ENCODE measurements around the gene ERCC6L2.

The ERCC6L2 gene

DNA sequence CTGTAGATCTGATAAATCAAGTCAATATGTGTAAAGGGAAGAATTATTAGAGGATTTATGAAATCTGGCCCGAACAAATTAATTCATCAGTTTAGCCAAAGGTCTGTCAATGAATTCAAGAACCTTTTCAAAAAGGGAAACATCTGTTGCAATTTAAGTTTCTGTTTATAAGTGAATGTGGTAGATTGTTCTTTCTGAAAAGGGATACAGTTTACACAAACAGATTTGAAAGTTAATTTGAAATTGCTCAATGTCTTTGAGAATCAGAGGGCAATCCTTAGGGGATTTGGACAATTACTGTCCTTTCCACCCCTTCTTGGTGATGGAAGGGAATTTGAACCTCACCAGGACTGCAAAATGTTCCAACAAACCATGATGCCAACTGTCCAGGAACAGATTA, 29.7 kb upstream of the ERCC6L2 start:
- TF ChIP-seq ZNF664 (tag by site-specific recombination; IDR thresholded peaks at IDR 0.05): no peak
- TF ChIP-seq SETDB1 (IDR thresholded peaks at IDR 0.05; ENCODE audit: insufficient read length, low read length): no peak
- TF ChIP-seq ZNF311 (tag by site-specific recombination; IDR thresholded peaks at IDR 0.05; ENCODE audit: borderline replicate concordance): no peak
- no peak for TF ChIP-seq KLF7 (tag by site-specific recombination; IDR thresholded peaks at IDR 0.05; ENCODE audit: borderline replicate concordance)
- TF ChIP-seq ZNF274 (IDR thresholded peaks at IDR 0.05; ENCODE audit: low read length): no peak
- TF ChIP-seq ZNF274 (tag by site-specific recombination; IDR thresholded peaks at IDR 0.05; ENCODE audit: borderline replicate concordance): no peak
- TF ChIP-seq ZBTB20 (tag by site-specific recombination; IDR thresholded peaks at IDR 0.05): no peak
- no peak for TF ChIP-seq KLF1 (tag by site-specific recombination; IDR thresholded peaks at IDR 0.05)
- TF ChIP-seq, protein P1, sequence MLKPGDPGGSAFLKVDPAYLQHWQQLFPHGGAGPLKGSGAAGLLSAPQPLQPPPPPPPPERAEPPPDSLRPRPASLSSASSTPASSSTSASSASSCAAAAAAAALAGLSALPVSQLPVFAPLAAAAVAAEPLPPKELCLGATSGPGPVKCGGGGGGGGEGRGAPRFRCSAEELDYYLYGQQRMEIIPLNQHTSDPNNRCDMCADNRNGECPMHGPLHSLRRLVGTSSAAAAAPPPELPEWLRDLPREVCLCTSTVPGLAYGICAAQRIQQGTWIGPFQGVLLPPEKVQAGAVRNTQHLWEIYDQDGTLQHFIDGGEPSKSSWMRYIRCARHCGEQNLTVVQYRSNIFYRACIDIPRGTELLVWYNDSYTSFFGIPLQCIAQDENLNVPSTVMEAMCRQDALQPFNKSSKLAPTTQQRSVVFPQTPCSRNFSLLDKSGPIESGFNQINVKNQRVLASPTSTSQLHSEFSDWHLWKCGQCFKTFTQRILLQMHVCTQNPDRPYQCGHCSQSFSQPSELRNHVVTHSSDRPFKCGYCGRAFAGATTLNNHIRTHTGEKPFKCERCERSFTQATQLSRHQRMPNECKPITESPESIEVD (tag by site-specific recombination; IDR thresholded peaks at IDR 0.05): no peak
- TF ChIP-seq SCRT2 (tag by site-specific recombination; IDR thresholded peaks at IDR 0.05): no peak
- ChIA-PET CTCF (interaction anchor here (0.7 kb wide), 1 partner anchor 14 kb away, joined by 3 read pairs; no protein-coding TSS in a partner anchor), POLR2A (no interaction called here)
- Histone ChIP-seq H3K27ac (ENCODE audit: extremely low read depth, low read depth, low read length) (no peak overlapping the region), H3K36me3 (ENCODE audit: control insufficient read depth in 2 of 2, insufficient read depth in 1 of 2, low read length in 2 of 2) (no peaks in the 10 kb centered on the region), H3K9me3 (ENCODE audit: control insufficient read depth, insufficient read depth, low read depth, low read length) (no peaks in the 10 kb centered on the region), H3K4me3 (ENCODE audit: low read depth, low read length) (no peak overlapping the region), H3K4me1 (ENCODE audit: control insufficient read depth, insufficient read depth, low read length) (no peaks in the 10 kb centered on the region)

DNA sequence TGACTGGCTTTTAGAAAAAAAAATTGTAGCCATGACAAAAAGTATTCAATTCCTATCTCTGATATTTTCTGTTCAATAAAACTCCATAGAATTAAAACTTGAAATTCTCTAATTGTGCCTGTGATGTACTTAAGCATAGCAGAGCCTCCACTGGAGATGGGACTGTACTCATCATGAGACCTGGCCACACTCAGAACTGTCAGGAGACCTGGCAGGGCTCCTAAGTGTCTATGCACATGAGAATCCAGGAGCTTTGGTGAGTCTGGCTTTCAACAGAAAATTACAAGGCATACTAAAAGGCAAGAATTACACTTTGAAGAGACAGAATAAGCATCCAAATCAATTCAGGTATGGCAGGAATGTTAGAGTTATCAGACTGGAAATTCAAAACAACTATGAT, 26.7 kb upstream of the ERCC6L2 start:
- TF ChIP-seq ZNF558 (tag by site-specific recombination; IDR thresholded peaks at IDR 0.05) (no peak), ZBTB17 (tag by site-specific recombination; IDR thresholded peaks at IDR 0.05) (no peak), ZNF555 (tag by site-specific recombination; conservative IDR thresholded peaks at IDR 0.05) (no peak), ZNF600 (tag by site-specific recombination; IDR thresholded peaks at IDR 0.05) (no peak)
- TF ChIP-seq, protein P2, sequence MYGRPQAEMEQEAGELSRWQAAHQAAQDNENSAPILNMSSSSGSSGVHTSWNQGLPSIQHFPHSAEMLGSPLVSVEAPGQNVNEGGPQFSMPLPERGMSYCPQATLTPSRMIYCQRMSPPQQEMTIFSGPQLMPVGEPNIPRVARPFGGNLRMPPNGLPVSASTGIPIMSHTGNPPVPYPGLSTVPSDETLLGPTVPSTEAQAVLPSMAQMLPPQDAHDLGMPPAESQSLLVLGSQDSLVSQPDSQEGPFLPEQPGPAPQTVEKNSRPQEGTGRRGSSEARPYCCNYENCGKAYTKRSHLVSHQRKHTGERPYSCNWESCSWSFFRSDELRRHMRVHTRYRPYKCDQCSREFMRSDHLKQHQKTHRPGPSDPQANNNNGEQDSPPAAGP (tag by site-specific recombination; IDR thresholded peaks at IDR 0.05): no peak
- TF ChIP-seq, protein P3, sequence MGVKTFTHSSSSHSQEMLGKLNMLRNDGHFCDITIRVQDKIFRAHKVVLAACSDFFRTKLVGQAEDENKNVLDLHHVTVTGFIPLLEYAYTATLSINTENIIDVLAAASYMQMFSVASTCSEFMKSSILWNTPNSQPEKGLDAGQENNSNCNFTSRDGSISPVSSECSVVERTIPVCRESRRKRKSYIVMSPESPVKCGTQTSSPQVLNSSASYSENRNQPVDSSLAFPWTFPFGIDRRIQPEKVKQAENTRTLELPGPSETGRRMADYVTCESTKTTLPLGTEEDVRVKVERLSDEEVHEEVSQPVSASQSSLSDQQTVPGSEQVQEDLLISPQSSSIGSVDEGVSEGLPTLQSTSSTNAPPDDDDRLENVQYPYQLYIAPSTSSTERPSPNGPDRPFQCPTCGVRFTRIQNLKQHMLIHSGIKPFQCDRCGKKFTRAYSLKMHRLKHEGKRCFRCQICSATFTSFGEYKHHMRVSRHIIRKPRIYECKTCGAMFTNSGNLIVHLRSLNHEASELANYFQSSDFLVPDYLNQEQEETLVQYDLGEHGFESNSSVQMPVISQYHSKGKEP (tag by site-specific recombination; IDR thresholded peaks at IDR 0.05): no peak
- no peaks in the 10 kb centered on the region for H3K9me3 ChIP-seq (ENCODE audit: control insufficient read depth, insufficient read depth, low read depth, low read length)
- H3K36me3 ChIP-seq (ENCODE audit: control insufficient read depth in 2 of 2, insufficient read depth in 1 of 2, low read length in 2 of 2): no peaks in the 10 kb centered on the region
- ChIA-PET CTCF (no interaction called here), POLR2A (no interaction called here)
- no peaks in the 10 kb centered on the region for H3K4me1 ChIP-seq (ENCODE audit: control insufficient read depth, insufficient read depth, low read length)
- H3K4me3 ChIP-seq (ENCODE audit: low read depth, low read length): no peak overlapping the region
- H3K27ac ChIP-seq (ENCODE audit: extremely low read depth, low read depth, low read length): no peak overlapping the region

DNA sequence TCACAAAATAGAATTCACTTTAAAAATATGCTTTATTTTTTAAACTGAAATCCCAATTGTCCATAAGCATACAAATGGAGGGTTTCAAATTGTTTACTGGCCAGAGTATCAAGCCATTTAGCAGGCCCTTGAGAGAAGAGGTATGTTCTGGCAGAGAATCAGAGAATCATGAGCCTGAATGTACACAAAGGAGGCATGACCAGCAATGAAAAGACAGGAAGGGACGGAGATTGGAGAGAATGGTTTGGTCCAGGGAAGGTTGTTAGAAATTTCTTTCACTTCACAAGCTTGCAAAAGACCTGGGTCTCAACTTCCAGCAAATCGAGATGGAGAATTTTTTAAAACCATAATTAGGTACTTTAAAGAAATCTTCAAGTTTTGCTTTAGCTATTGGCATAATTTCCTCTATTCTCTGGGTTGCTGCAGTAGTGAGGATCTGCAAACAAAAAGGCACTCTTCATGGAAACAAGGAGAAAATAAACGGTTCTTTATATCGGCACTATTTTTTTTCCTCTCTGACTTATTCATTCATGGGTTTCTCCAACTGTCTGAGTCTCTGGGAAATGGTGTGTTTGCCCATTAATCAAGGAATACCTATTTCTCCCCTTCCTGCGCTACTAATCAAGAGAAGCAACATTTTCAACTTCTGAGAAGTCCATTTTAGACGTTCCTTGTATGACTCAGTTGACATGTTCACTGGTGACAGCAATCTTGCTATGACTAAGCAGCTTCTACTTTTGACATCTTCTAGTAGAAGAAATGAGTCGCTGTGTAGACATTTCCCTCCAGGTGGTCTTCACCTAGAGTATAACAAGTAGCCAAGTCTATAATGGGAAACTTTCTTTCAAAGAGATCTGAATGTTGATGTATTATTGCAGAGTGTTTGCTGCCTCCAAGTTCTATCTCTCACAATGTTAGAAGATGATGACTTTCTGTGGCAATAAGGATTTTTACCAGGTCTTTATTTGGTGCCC, 23.1 kb upstream of the ERCC6L2 start:
- Histone ChIP-seq H3K36me3 (ENCODE audit: control insufficient read depth in 2 of 2, insufficient read depth in 1 of 2, low read length in 2 of 2) (no peaks in the 10 kb centered on the region), H3K4me3 (ENCODE audit: low read depth, low read length) (no peak overlapping the region), H3K4me1 (ENCODE audit: control insufficient read depth, insufficient read depth, low read length) (peaks cover 15% of the 10 kb centered on the region; the same call in 1 of the 2 replicates), H3K27ac (ENCODE audit: extremely low read depth, low read depth, low read length) (no peak overlapping the region), H3K9me3 (ENCODE audit: control insufficient read depth, insufficient read depth, low read depth, low read length) (no peaks in the 10 kb centered on the region)
- TF ChIP-seq ZNF112 (tag by site-specific recombination; IDR thresholded peaks at IDR 0.05): no peak
- CTCF ChIA-PET: interaction anchor here (1.0 kb wide), 1 partner anchor 116 kb away, joined by 3 read pairs; no protein-coding TSS in a partner anchor
- POLR2A ChIA-PET: interaction anchor here (1.1 kb wide), 1 partner anchor 23 kb away, joined by 3 read pairs; the partner anchor contains the start of gene ERCC6L2

All from HEK293 (cell line).